Measurements from ENCODE around the gene SIM2.

SIM2 gene

DNA sequence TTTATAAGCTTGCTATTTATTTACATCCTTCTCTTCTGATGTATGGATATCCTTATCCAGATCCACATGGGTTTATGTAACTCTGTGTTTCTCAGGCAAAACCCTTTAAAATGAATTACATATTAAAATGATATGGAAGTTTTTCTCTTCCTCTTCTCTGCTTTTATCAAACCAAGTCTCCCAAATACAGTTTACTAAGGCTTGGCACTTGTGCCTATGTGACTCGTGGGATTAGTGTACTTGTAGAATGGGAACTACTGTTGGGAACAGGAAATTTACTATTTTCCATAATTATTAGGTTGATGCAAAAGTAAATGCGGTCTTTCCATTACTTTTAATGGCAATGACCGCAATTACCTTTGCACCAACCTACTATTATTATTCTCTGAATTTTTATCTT is 14.8 kb downstream of the SIM2 start:
- TF ChIP-seq HDGF (IDR thresholded peaks at IDR 0.05; ENCODE audit: borderline replicate concordance), result no peak
- TF ChIP-seq, protein P1, sequence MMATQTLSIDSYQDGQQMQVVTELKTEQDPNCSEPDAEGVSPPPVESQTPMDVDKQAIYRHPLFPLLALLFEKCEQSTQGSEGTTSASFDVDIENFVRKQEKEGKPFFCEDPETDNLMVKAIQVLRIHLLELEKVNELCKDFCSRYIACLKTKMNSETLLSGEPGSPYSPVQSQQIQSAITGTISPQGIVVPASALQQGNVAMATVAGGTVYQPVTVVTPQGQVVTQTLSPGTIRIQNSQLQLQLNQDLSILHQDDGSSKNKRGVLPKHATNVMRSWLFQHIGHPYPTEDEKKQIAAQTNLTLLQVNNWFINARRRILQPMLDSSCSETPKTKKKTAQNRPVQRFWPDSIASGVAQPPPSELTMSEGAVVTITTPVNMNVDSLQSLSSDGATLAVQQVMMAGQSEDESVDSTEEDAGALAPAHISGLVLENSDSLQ (IDR thresholded peaks at IDR 0.05), result no peak
- no peak for TF ChIP-seq L3MBTL2 (conservative IDR thresholded peaks at IDR 0.05)
- no peak for TF ChIP-seq FOXA1 (IDR thresholded peaks at IDR 0.05)
- no peak for TF ChIP-seq FOXM1 (IDR thresholded peaks at IDR 0.05; ENCODE audit: borderline replicate concordance)
- TF ChIP-seq CTBP1 (IDR thresholded peaks at IDR 0.05; ENCODE audit: borderline replicate concordance), result no peak
- no peak for TF ChIP-seq ZNF384 (IDR thresholded peaks at IDR 0.05)
- DNase-seq (ENCODE audit: extremely low spot score), result no peak
- ChIA-PET POLR2A (no interaction called here), CTCF (no interaction called here)

DNA sequence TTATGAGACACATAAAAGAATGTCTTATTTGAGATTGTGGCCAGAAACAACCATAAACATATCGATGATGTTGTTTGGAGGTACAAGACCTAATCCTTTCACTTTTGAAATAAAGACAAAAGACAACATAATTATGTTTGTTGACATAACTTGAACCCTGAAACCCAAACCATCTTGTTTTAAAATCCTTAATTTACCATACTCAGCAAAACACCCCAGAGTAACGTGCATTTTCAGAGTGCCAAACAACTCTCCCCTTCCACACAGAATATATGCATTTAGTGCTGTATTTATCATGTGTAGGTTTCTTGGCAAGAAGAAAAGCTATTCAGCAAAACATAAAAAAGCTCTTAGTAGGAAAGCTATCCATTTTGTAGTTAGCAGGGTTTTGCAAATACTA is 17.5 kb downstream of the SIM2 start:
- POLR2A ChIA-PET, result no interaction called here
- DNase-seq (ENCODE audit: extremely low spot score), result no peak
- CTCF ChIA-PET, result interaction anchor here (0.7 kb wide), 1 partner anchor 1982 kb away, joined by 9 read pairs; no protein-coding TSS in a partner anchor
- no peak for TF ChIP-seq FOXM1 (IDR thresholded peaks at IDR 0.05; ENCODE audit: borderline replicate concordance)

DNA sequence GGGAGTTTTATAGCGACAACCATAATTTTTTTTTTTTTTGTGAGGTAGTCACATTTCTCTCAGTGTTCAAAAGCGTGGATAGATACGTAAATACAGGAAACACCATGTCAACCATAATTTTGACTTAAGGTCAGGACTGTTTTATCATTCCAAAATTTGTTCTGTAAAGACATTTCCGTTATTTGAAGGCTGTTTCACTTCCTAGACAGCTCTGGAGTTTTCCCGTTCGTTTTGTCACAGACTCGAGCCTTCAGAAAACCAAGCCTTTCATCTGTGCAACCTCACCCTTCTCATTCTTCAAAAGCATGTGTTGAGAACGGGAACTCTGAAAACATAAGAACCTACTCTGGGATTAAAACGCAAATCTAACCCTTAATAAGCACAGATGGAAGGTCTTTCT is 17.9 kb downstream of the SIM2 start:
- no peak for TF ChIP-seq TARDBP (IDR thresholded peaks at IDR 0.05)
- no peak for TF ChIP-seq BHLHE40 (IDR thresholded peaks at IDR 0.05; ENCODE audit: borderline replicate concordance)
- TF ChIP-seq NFRKB (IDR thresholded peaks at IDR 0.05), result no peak
- TF ChIP-seq SUZ12 (IDR thresholded peaks at IDR 0.05), result no peak
- TF ChIP-seq HDGF (IDR thresholded peaks at IDR 0.05; ENCODE audit: borderline replicate concordance), result no peak
- no peak for TF ChIP-seq FOXA1 (IDR thresholded peaks at IDR 0.05)
- TF ChIP-seq L3MBTL2 (conservative IDR thresholded peaks at IDR 0.05), result no peak
- no peak for TF ChIP-seq LEF1 (IDR thresholded peaks at IDR 0.05; ENCODE audit: borderline replicate concordance)
- no peak for TF ChIP-seq FOXM1 (IDR thresholded peaks at IDR 0.05; ENCODE audit: borderline replicate concordance)
- no peak for TF ChIP-seq SP1 (IDR thresholded peaks at IDR 0.05)
- TF ChIP-seq, protein P1 (IDR thresholded peaks at IDR 0.05), result no peak
- TF ChIP-seq ZNF384 (IDR thresholded peaks at IDR 0.05), result no peak
- no peak for TF ChIP-seq CTBP1 (IDR thresholded peaks at IDR 0.05; ENCODE audit: borderline replicate concordance)
- no peak for TF ChIP-seq ELF4 (IDR thresholded peaks at IDR 0.05)
- TF ChIP-seq FOXK2 (IDR thresholded peaks at IDR 0.05), result no peak
- TF ChIP-seq ARNT (IDR thresholded peaks at IDR 0.05), result no peak
- ChIA-PET CTCF (interaction anchor here (0.7 kb wide), 1 partner anchor 1981 kb away, joined by 9 read pairs; no protein-coding TSS in a partner anchor), POLR2A (no interaction called here)
- DNase-seq (ENCODE audit: extremely low spot score), result no peak

DNA sequence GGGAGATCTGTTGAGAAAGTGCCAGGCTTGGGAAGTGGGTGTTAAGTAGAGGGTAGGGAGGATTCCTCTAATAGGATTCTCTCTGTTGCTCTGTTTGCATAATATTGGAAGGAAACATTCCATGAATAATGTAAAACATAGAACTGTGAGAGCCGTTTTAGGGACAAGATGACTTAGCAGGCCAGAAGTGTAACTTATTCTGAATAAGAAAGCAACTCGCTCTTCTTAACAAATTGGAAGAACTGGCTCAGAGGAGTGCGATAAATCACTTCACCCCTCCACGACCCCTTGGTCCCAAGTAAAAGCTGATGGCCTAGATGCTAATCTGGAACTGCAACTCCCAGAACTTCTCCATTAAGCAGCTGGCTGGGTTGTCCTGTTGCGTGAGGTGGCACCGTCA is 19.1 kb downstream of the SIM2 start:
- CTCF ChIA-PET, result no interaction called here
- POLR2A ChIA-PET, result no interaction called here
- no peak for DNase-seq (ENCODE audit: extremely low spot score)
- TF ChIP-seq, protein P1 (IDR thresholded peaks at IDR 0.05), result no peak
- no peak for TF ChIP-seq BHLHE40 (IDR thresholded peaks at IDR 0.05; ENCODE audit: borderline replicate concordance)
- TF ChIP-seq ELF4 (IDR thresholded peaks at IDR 0.05), result no peak
- TF ChIP-seq SUZ12 (IDR thresholded peaks at IDR 0.05), result no peak
- TF ChIP-seq FOXM1 (IDR thresholded peaks at IDR 0.05; ENCODE audit: borderline replicate concordance), result no peak
- TF ChIP-seq L3MBTL2 (conservative IDR thresholded peaks at IDR 0.05), result no peak
- no peak for TF ChIP-seq HDGF (IDR thresholded peaks at IDR 0.05; ENCODE audit: borderline replicate concordance)
- no peak for TF ChIP-seq TARDBP (IDR thresholded peaks at IDR 0.05)
- no peak for TF ChIP-seq LEF1 (IDR thresholded peaks at IDR 0.05; ENCODE audit: borderline replicate concordance)
- TF ChIP-seq ARNT (IDR thresholded peaks at IDR 0.05), result no peak
- no peak for TF ChIP-seq ZNF384 (IDR thresholded peaks at IDR 0.05)
- no peak for TF ChIP-seq FOXK2 (IDR thresholded peaks at IDR 0.05)
- TF ChIP-seq NFRKB (IDR thresholded peaks at IDR 0.05), result no peak
- TF ChIP-seq CTBP1 (IDR thresholded peaks at IDR 0.05; ENCODE audit: borderline replicate concordance), result no peak
- TF ChIP-seq SP1 (IDR thresholded peaks at IDR 0.05), result no peak

DNA sequence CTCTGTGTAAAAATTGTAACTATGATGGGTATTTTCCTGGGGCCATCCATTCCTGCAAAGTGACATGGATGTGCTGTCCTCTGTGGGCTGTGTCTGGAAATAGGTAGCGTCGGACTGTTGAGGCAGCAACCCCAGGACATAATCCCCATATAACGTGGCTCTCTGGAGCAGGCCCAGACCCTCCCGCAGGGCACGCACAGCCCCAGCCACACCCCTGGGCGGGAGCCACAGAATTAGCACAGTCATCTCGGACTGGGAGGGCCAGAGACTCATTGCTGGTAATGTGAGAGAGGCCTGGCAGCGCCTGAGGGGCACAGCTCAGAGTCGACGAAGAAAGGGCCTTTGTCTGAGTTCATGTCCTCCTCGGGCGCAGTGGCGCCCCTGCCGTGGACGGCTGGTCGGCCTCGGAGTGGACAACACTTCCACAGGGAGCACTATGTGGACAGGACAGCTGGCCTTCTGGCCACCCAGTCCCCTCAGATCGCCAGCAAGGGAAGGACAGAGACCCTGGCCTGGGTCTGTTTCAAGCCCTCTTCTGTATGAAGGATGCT is 20.1 kb downstream of the SIM2 start:
- POLR2A ChIA-PET, result no interaction called here
- DNase-seq (ENCODE audit: extremely low spot score), result no peak
- CTCF ChIA-PET, result no interaction called here
- TF ChIP-seq FOXM1 (IDR thresholded peaks at IDR 0.05; ENCODE audit: borderline replicate concordance) (no peak), BHLHE40 (IDR thresholded peaks at IDR 0.05; ENCODE audit: borderline replicate concordance) (no peak), LEF1 (IDR thresholded peaks at IDR 0.05; ENCODE audit: borderline replicate concordance) (no peak), L3MBTL2 (conservative IDR thresholded peaks at IDR 0.05) (no peak), SP1 (IDR thresholded peaks at IDR 0.05) (no peak), FOXK2 (IDR thresholded peaks at IDR 0.05) (no peak), ZNF384 (IDR thresholded peaks at IDR 0.05) (no peak), CTBP1 (IDR thresholded peaks at IDR 0.05; ENCODE audit: borderline replicate concordance) (no peak), NFRKB (IDR thresholded peaks at IDR 0.05) (no peak), HDGF (IDR thresholded peaks at IDR 0.05; ENCODE audit: borderline replicate concordance) (no peak), ELF4 (IDR thresholded peaks at IDR 0.05) (no peak), SUZ12 (IDR thresholded peaks at IDR 0.05) (no peak), ARNT (IDR thresholded peaks at IDR 0.05) (no peak), TARDBP (IDR thresholded peaks at IDR 0.05) (no peak), FOXA1 (IDR thresholded peaks at IDR 0.05) (no peak)
- TF ChIP-seq, protein P1 (IDR thresholded peaks at IDR 0.05), result no peak

DNA sequence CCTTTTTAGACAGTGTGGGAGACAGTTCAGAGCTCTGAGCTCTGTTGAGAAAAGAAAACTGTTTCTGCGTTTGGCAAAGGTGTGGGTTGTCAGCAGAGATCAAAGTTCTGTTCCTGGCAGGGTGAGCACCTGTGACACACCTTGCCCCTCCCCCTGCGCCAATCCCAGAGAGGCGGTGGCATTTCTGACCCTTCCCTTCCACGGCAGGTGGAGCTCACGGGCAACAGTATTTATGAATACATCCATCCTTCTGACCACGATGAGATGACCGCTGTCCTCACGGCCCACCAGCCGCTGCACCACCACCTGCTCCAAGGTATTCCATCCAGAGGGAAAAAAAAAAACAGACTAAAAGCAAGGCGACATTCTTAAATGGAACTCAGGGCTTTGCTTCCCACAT is 20.7 kb downstream of the SIM2 start:
- ChIA-PET CTCF (no interaction called here), POLR2A (no interaction called here)
- TF ChIP-seq SUZ12 (IDR thresholded peaks at IDR 0.05) (no peak), ZNF384 (IDR thresholded peaks at IDR 0.05) (no peak), SP1 (IDR thresholded peaks at IDR 0.05) (no peak), HDGF (IDR thresholded peaks at IDR 0.05; ENCODE audit: borderline replicate concordance) (no peak), NFRKB (IDR thresholded peaks at IDR 0.05) (no peak), ELF4 (IDR thresholded peaks at IDR 0.05) (no peak), BHLHE40 (IDR thresholded peaks at IDR 0.05; ENCODE audit: borderline replicate concordance) (no peak), CTBP1 (IDR thresholded peaks at IDR 0.05; ENCODE audit: borderline replicate concordance) (no peak), FOXK2 (IDR thresholded peaks at IDR 0.05) (no peak), FOXM1 (IDR thresholded peaks at IDR 0.05; ENCODE audit: borderline replicate concordance) (no peak), L3MBTL2 (conservative IDR thresholded peaks at IDR 0.05) (no peak), LEF1 (IDR thresholded peaks at IDR 0.05; ENCODE audit: borderline replicate concordance) (no peak), FOXA1 (IDR thresholded peaks at IDR 0.05) (no peak), ARNT (IDR thresholded peaks at IDR 0.05) (no peak), TARDBP (IDR thresholded peaks at IDR 0.05) (no peak)
- TF ChIP-seq, protein P1 (IDR thresholded peaks at IDR 0.05), result no peak
- no peak for DNase-seq (ENCODE audit: extremely low spot score)

All from HEK293T (cell line).